Thoracic aorta (tissue), 2 donors: ENCODE results near the gene GYS1. TPM values are rescaled to one million over a fixed set of nuclear protein-coding genes. Genes with fewer than 3 reads are reported as not detected.
"Not testable (repeated sequence)": the region's sequence is repeated elsewhere in the genome, so short reads cannot be mapped to it uniquely, and the experiment has no call there.

ENCODE experiments used
- ATAC-seq: fragments of 150-250 bp; one replicate; pipeline ENCODE4 v1.8.0; 2017; ENCODE audit warnings: low read depth; ENCODE audit not compliant: insufficient number of reproducible peaks, low FRiP score
- DNase-seq: peaks from one replicate; pipeline ENCODE4 v3.0.0-alpha.2; 2020; ENCODE audit warnings: low spot score
- H3K27ac ChIP-seq, 2 donors: fragments of 200-600 bp; sonication (generic); 1 replicate in 1 of 2; 2 replicates in 1 of 2; pipeline ENCODE4 v1.5.1; 2016; ENCODE audit warnings: mild to moderate bottlenecking in 2 of 2, moderate library complexity in 2 of 2
- H3K27me3 ChIP-seq: fragments of 200-600 bp; sonication (generic); replicated peaks from 2 replicates; pipeline ENCODE4 v1.6.0; 2016; ENCODE audit warnings: mild to moderate bottlenecking; ENCODE audit not compliant: insufficient read depth
- H3K36me3 ChIP-seq: fragments of 200-600 bp; sonication (generic); one replicate; pipeline ENCODE4 v1.5.1; 2016
- H3K4me1 ChIP-seq, 2 donors: fragments of 200-600 bp; sonication (generic); 1 replicate in 1 of 2; 2 replicates in 1 of 2; pipeline versions ENCODE4 v1.5.1 to v1.6.0; 2016; ENCODE audit warnings: low read depth in 2 of 2, mild to moderate bottlenecking in 1 of 2; ENCODE audit not compliant: control insufficient read depth in 1 of 2
- H3K4me3 ChIP-seq: fragments of 200-600 bp; sonication (generic); 2 replicates; pipeline ENCODE4 v1.5.1; 2016; ENCODE audit warnings: mild to moderate bottlenecking
- H3K9me3 ChIP-seq: fragments of 200-600 bp; sonication (generic); 2 replicates; pipeline ENCODE4 v1.5.1; 2016
- CTCF ChIP-seq: fragments of 200-600 bp; sonication (generic); IDR thresholded peaks from one replicate; pipeline ENCODE4 v1.5.1; 2019; ENCODE audit warnings: antibody characterized with exemption
- total RNA-seq, 2 donors: library from RNA; depleted of rRNA; stranded (reverse); fragments of >200 nt; gene quantifications; one replicate each; pipeline versions ENCODE4 v1.1.0 to v1.2.3, GENCODE V29; 2016

The GYS1 gene
- total RNA-seq, 2 donors from 2014 or later = 30.1 to 44.4 TPM

DNA sequence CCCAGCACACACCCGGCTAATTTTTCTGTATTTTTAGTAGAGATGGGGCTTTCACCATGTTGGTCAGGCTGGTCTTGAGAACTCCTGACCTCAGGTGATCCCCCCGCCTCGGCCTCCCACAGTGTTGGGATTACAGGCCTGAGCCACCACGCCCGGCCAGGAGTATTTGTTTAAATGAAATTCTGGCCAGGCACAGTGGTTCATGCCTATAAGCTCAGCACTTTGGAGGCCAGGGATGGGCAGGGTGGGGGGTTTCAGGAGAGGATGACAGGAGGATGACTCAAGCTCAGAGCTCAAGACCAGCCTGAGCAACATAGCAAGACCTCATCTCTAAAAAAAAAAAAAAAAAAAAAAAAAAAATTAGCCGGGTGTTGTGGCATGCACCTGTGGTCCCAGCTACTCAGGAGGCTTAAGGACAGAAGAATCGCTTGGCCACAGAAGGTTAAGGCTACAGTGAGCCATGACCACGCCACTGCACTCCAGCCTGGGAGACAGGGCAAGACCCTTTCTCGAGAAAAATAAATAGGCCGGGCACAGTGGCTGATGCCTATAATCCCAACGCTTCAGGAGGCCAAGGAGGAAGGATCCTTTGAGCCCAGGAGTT lies 67.8 kb downstream of the GYS1 start:
- ATAC-seq (no peak), DNase-seq (no peak)
- Histone ChIP-seq H3K27me3 (no peaks in the 10 kb centered on the region), H3K36me3 (peaks cover 30% of the 10 kb centered on the region), H3K4me1 (peaks cover 0 to 5% of the 10 kb centered on the region in 2 donors), H3K9me3 (no peaks in the 10 kb centered on the region), H3K4me3 (no peak overlapping the region), H3K27ac (no peak overlapping the region)
- no peak for TF ChIP-seq CTCF

- ATAC-seq (no peak), DNase-seq (no peak)
- H3K27ac ChIP-seq = no peak overlapping the region
- H3K4me3 ChIP-seq = no peak overlapping the region
- peaks cover 41% of the 10 kb centered on the region for H3K36me3 ChIP-seq
- H3K4me1 ChIP-seq = peaks cover 0 to 5% of the 10 kb centered on the region in 2 donors
- TF ChIP-seq CTCF = no peak
- no peaks in the 10 kb centered on the region for H3K27me3 ChIP-seq
- no peaks in the 10 kb centered on the region for H3K9me3 ChIP-seq
Observed at GRCh38 chr19:48922548-48923490, 70.3 kb downstream of the GYS1 start.

- peaks cover 41% of the 10 kb centered on the region for H3K36me3 ChIP-seq
- ATAC-seq = no peak
Observed at GRCh38 chr19:48921721-48922500, 71.2 kb downstream of the GYS1 start.

GRCh38 chr19:48920949-48921348 lies 72.2 kb downstream of the GYS1 start:
- H3K27me3 ChIP-seq = no peaks in the 10 kb centered on the region
- no peak for TF ChIP-seq CTCF
- H3K4me3 ChIP-seq = no peak overlapping the region
- H3K9me3 ChIP-seq = no peaks in the 10 kb centered on the region
- H3K36me3 ChIP-seq = peaks cover 50% of the 10 kb centered on the region
- ATAC-seq = no peak
- no peak for DNase-seq
- no peak overlapping the region for H3K27ac ChIP-seq
- no peaks in the 10 kb centered on the region for H3K4me1 ChIP-seq

More at GRCh38 chr19:48921721-48922500, 71.2 kb downstream of the GYS1 start:
- no peaks in the 10 kb centered on the region for H3K9me3 ChIP-seq
- H3K4me3 ChIP-seq = no peak overlapping the region
- no peak for TF ChIP-seq CTCF
- H3K27me3 ChIP-seq = no peaks in the 10 kb centered on the region
- H3K27ac ChIP-seq = no peak overlapping the region
- no peak for DNase-seq
- no peaks in the 10 kb centered on the region for H3K4me1 ChIP-seq

GRCh38 chr19:48919271-48919670 lies 73.8 kb downstream of the GYS1 start:
- DNase-seq, H3K27ac ChIP-seq, H3K9me3 ChIP-seq, ATAC-seq, H3K4me3 ChIP-seq, H3K4me1 ChIP-seq, H3K27me3 ChIP-seq: not testable (repeated sequence)
- peaks cover 53% of the 10 kb centered on the region for H3K36me3 ChIP-seq
